KMS-11 (cell line): ENCODE data around the gene TCTN2.

Experiments
- H2AFZ ChIP-seq: fragments of 200-600 bp; sonication (generic); 2 replicates; pipeline ENCODE4 v1.6.1; 2016; ENCODE audit warnings: antibody characterized with exemption, mixed run types, low read depth
- H3K27ac ChIP-seq: fragments of 200-600 bp; sonication (generic); 2 replicates; pipeline ENCODE4 v1.6.1; 2016; ENCODE audit warnings: mild to moderate bottlenecking, mixed run types
- H3K27me3 ChIP-seq: fragments of 200-600 bp; sonication (generic); 2 replicates; pipeline ENCODE4 v1.6.1; 2017; ENCODE audit warnings: mild to moderate bottlenecking, low read depth, mixed run types, moderate library complexity; ENCODE audit not compliant: insufficient read depth
- H3K36me3 ChIP-seq: fragments of 200-600 bp; sonication (generic); 2 replicates; pipeline ENCODE4 v1.6.1; 2017; ENCODE audit warnings: mild to moderate bottlenecking, mixed run types; ENCODE audit not compliant: insufficient read depth
- H3K4me1 ChIP-seq: fragments of 200-600 bp; sonication (generic); 2 replicates; pipeline ENCODE4 v1.6.1; 2016; ENCODE audit warnings: mild to moderate bottlenecking, low read depth, mixed run types; ENCODE audit not compliant: poor library complexity, severe bottlenecking
- H3K4me2 ChIP-seq: fragments of 200-600 bp; sonication (generic); 2 replicates; pipeline ENCODE4 v1.7.0; 2016; ENCODE audit warnings: mild to moderate bottlenecking, mixed run types
- H3K4me3 ChIP-seq: fragments of 200-600 bp; sonication (generic); IDR thresholded peaks from 2 replicates; pipeline ENCODE4 v1.6.1; 2017; ENCODE audit warnings: low read depth, low read length, mixed read lengths; ENCODE audit not compliant: insufficient read depth
- H3K79me2 ChIP-seq: fragments of 200-600 bp; sonication (generic); 2 replicates; pipeline ENCODE4 v1.6.1; 2016; ENCODE audit warnings: low read depth, mixed run types; ENCODE audit not compliant: insufficient read depth
- H3K9ac ChIP-seq: fragments of 200-600 bp; sonication (generic); 2 replicates; pipeline ENCODE4 v1.6.1; 2016; ENCODE audit warnings: mild to moderate bottlenecking, mixed run types
- H4K20me1 ChIP-seq: fragments of 200-600 bp; sonication (generic); 2 replicates; pipeline ENCODE4 v1.6.1; 2016; ENCODE audit warnings: mild to moderate bottlenecking, mixed run types; ENCODE audit not compliant: insufficient read depth
- TF ChIP-seq, protein P1 (sequence below): fragments of 200-600 bp; sonication (generic); conservative IDR thresholded peaks from 2 replicates; pipeline ENCODE4 v1.6.1; 2017; ENCODE audit warnings: low read depth, mild to moderate bottlenecking, antibody characterized with exemption, low read length, moderate library complexity, mixed read lengths

The TCTN2 gene

DNA sequence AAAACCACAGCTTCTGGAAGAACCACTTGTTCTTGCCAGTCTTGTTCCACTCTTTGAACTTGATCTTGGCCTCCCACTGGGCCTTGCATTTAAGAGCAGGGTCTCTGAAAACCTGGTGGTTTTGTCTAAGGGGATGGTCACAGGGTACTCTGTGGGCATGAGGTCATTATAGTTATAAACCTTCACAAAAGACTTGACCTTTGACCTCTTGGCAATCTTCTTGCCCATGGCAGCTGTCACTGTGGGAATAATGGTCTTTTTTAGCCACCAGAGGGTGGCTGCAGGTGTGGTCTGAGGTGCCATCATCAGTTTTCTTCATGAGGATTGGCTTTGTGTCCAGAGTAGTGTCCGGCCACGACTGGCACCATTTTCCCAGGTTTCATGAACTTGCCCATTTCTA is 50.3 kb downstream of the TCTN2 start:
- TF ChIP-seq, protein P1, sequence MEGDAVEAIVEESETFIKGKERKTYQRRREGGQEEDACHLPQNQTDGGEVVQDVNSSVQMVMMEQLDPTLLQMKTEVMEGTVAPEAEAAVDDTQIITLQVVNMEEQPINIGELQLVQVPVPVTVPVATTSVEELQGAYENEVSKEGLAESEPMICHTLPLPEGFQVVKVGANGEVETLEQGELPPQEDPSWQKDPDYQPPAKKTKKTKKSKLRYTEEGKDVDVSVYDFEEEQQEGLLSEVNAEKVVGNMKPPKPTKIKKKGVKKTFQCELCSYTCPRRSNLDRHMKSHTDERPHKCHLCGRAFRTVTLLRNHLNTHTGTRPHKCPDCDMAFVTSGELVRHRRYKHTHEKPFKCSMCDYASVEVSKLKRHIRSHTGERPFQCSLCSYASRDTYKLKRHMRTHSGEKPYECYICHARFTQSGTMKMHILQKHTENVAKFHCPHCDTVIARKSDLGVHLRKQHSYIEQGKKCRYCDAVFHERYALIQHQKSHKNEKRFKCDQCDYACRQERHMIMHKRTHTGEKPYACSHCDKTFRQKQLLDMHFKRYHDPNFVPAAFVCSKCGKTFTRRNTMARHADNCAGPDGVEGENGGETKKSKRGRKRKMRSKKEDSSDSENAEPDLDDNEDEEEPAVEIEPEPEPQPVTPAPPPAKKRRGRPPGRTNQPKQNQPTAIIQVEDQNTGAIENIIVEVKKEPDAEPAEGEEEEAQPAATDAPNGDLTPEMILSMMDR = no peak
- H3K27ac ChIP-seq = 0 out of 2 replicates have a peak overlapping the region, but pooled peaks have one; percentile 32
- no peak overlapping the region for H2AFZ ChIP-seq
- H3K9ac ChIP-seq = no peak overlapping the region
- H3K79me2 ChIP-seq = no peaks in the 10 kb centered on the region
- H3K4me2 ChIP-seq = no peak overlapping the region; the same call in 1 of the 2 replicates
- no peaks in the 10 kb centered on the region for H3K27me3 ChIP-seq
- no peaks in the 10 kb centered on the region for H4K20me1 ChIP-seq
- H3K4me1 ChIP-seq = peaks cover 11% of the 10 kb centered on the region
- H3K4me3 ChIP-seq = no peak overlapping the region
- no peaks in the 10 kb centered on the region for H3K36me3 ChIP-seq

DNA sequence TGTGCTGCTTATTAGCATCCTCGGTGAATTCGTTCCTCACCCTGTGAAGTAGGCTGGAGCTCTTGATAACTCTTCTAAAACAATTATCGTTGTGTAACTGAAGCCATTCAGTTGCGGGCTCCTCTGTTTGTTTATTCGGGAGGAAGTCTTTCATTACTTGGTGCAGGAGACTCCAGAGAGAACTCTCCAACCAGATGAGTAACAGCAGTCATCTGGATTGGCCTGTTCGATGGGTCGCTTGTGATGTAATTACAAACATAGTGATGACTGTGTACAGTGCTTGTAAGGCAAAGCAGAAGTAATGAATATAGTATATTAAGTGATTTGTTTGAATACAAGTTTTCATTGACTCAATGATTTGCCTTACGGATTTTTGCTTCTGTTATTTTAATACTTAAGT is 52.1 kb downstream of the TCTN2 start:
- Histone ChIP-seq H3K9ac (no peak overlapping the region), H3K79me2 (no peaks in the 10 kb centered on the region), H4K20me1 (no peaks in the 10 kb centered on the region), H2AFZ (no peak overlapping the region), H3K27me3 (no peaks in the 10 kb centered on the region), H3K4me3 (no peak overlapping the region), H3K4me1 (peaks cover 11% of the 10 kb centered on the region), H3K36me3 (no peaks in the 10 kb centered on the region), H3K27ac (no peak overlapping the region), H3K4me2 (no peak overlapping the region)
- TF ChIP-seq, protein P1 = no peak

DNA sequence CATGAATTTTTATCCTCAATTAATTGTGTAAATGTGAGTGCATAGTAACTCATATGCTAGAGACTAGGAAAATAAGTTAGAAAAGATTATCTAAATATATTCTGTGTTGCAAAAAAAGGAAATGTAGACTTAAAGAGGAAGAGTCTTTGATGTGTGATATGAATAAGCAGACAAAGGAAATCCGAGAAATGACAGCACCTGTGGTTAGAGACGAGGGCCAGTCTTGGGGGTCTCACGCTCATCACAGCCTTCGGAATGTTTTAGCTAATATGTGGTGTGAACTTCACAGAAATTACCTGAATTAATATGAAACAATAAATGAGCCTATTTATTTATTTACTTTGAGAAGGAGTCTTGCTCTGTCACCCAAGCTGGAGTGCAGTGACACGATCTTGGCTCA is 52.9 kb downstream of the TCTN2 start:
- Histone ChIP-seq H2AFZ (no peak overlapping the region), H3K36me3 (no peaks in the 10 kb centered on the region), H3K4me1 (peaks cover 11% of the 10 kb centered on the region), H3K4me2 (no peak overlapping the region), H3K27ac (no peak overlapping the region), H3K27me3 (no peaks in the 10 kb centered on the region), H3K4me3 (no peak overlapping the region), H3K9ac (no peak overlapping the region), H4K20me1 (no peaks in the 10 kb centered on the region), H3K79me2 (no peaks in the 10 kb centered on the region)
- TF ChIP-seq, protein P1 = no peak

DNA sequence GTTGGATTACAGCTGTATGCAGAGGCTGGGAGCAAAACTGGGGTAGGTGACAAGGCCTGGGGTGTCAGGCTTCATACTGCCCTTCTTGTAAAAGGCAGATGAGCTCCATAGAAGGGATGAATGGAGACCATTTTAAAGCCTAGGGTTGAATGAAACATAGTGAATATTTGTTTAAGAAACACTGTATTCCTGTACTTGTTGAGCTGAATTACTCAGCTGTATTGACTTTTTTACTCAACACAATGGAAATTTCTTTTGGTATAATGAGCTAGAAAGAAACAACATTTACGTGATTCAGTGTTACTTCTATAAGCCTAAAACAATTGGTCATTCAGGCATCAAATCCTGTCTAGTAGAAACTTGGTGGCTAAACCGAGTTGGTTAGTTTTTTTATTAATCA is 55.3 kb downstream of the TCTN2 start:
- H3K4me1 ChIP-seq = peaks cover 2% of the 10 kb centered on the region
- H3K9ac ChIP-seq = no peak overlapping the region
- H3K4me2 ChIP-seq = no peak overlapping the region
- no peaks in the 10 kb centered on the region for H4K20me1 ChIP-seq
- no peaks in the 10 kb centered on the region for H3K27me3 ChIP-seq
- TF ChIP-seq, protein P1 = no peak
- no peak overlapping the region for H3K4me3 ChIP-seq
- H3K36me3 ChIP-seq = no peaks in the 10 kb centered on the region
- H3K79me2 ChIP-seq = no peaks in the 10 kb centered on the region
- no peak overlapping the region for H3K27ac ChIP-seq
- no peak overlapping the region for H2AFZ ChIP-seq

DNA sequence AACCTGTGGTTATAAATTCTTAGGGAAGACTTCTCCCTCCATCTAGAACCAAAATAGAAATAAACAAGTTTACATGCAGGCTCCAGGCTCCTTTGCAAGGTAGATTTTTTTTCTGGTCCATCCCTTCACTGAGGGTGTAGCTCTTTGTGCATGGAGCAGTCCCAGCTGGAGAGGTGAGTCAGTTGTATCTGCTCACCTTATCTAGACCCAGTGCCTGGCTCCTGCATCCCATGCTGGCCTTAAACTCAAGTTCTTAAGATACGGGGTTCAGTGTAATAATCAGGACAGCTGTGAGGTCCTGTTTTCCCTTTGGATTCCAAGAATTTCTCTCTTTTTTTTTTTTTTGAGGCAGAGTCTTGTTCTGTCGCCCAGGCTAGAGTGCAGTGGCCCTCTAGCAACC is 56.0 kb downstream of the TCTN2 start:
- Histone ChIP-seq H3K27ac (no peak overlapping the region), H3K79me2 (no peaks in the 10 kb centered on the region), H3K4me1 (no peaks in the 10 kb centered on the region), H2AFZ (no peak overlapping the region), H3K4me2 (no peak overlapping the region), H3K9ac (no peak overlapping the region), H3K36me3 (no peaks in the 10 kb centered on the region), H4K20me1 (no peaks in the 10 kb centered on the region), H3K27me3 (no peaks in the 10 kb centered on the region), H3K4me3 (no peak overlapping the region)
- TF ChIP-seq, protein P1 = no peak
